ENCODE measurements around the gene PEA15.

Gene PEA15

DNA sequence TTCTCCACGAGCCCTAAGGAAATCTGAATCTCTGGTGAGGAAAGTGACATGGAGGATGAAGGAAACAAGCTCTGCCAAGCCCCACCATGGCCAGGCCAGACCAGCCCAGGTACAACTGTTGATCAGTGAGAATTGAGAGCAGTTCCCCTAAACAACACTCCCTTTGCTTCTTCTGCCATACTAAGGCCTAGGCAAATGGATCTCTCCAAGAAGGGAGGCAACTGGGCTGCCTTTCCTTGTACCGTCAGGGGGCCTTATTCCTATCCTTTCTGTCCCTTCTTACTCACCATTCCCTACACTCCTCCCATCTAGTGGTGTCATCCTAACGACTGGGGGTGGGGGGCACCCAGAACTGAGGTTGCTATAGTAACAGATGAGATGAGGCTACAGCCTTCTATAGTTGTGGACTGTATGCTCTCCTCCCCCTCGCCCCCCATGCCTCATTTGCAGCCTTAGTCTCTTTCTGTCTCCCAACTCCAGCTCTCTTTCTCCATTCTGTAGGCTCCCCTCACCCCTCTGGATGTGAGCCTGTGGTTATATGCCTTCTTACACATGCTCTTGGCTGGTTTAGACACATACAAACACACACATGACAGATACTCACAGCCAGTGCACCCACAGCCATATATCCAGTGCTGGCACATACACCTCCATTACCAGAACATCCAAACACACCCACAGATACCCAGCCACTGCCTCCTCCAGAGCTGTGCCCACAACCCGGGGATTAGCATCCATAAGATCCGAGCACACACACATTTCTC, 3.6 kb downstream of the PEA15 start:
- DNase-seq (ENCODE audit: low read depth in 2 of 2): no peak

- DNase-seq (ENCODE audit: low read depth in 2 of 2): no peak
Observed at GRCh38 chr1:160209321-160210046, 4.3 kb downstream of the PEA15 start.

GRCh38 chr1:160210561-160210960, 5.4 kb downstream of the PEA15 start:
- no peak for DNase-seq (ENCODE audit: low read depth in 2 of 2)

GRCh38 chr1:160211046-160211790, 6.0 kb downstream of the PEA15 start:
- no peak for DNase-seq (ENCODE audit: low read depth in 2 of 2)

DNA sequence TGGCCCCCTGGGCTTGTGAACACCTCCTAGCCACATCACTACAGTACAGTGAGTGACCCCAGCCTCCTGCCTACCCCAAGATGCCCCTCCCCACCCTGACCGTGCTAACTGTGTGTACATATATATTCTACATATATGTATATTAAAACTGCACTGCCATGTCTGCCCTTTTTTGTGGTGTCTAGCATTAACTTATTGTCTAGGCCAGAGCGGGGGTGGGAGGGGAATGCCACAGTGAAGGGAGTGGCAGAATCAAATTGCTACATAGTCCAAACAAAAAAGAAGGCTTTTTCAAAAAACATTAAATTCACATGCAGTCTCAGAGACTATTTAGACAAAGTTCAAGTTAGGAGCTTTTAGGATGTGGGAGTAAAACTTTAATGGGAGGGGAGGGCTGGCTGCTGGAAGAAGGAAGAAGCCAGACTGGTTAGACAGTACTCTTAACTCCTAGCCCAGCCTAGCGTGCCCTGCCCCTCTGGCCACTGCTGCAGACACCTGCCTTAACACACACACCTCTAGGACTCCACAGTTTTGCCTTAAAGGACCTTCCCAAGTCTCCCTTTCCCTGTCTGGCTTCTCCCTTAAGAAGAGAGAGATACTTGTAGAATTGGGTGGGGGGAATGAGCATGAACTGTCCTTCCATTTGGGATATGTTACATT, 9.4 kb downstream of the PEA15 start:
- no peak for DNase-seq (ENCODE audit: low read depth in 2 of 2)

DNA sequence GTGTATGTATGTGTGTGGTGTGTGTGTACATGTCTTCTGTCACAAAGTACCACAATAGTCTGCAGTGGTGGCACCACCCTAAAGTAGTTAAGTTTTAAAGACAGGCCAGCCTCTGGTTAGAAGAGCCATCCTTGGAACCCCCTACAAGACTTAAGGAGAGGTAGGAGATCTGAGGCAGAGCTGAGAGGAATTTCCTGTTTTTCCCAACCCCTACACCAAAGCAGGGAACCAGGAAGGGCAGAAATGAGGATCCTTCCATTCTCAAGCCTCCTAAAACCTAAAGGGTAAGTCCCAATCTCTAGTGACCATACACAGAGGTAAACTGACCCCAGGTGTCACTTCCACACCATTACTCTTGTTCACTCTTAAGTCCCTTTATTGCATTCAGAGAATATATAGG, 11.1 kb downstream of the PEA15 start:
- DNase-seq (ENCODE audit: low read depth in 2 of 2): no peak

DNA sequence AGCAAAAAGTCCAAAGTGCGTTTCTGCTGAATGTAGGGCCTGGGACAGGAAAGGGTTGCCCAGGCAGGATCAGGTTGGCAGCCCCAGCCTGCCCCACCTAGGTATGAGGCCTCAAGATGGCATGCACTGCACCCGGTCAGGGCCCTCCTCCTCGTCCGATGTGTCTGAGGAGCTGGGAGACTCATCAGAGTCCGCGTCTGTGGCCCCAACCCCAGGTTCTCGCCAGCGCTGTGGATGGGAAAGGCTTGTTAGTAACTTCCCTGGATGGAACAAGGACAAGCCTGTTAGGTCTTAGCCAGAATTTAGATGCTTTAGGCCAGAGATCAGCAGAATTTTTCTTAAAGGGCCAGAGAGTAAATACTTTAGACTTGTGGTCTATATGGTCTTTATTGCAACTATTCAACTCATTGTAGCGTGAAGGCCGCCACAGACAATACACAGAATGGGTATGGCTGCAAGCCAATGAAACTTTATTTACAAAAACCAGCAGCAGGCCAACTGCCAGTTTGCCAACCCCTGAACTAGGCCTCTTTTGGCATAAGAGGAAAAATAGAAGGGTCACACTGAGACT, 12.4 kb downstream of the PEA15 start:
- no peak for DNase-seq (ENCODE audit: low read depth in 2 of 2)

GRCh38 chr1:160219062-160219929, 14.1 kb downstream of the PEA15 start:
- DNase-seq (ENCODE audit: low read depth in 2 of 2): no peak

DNA sequence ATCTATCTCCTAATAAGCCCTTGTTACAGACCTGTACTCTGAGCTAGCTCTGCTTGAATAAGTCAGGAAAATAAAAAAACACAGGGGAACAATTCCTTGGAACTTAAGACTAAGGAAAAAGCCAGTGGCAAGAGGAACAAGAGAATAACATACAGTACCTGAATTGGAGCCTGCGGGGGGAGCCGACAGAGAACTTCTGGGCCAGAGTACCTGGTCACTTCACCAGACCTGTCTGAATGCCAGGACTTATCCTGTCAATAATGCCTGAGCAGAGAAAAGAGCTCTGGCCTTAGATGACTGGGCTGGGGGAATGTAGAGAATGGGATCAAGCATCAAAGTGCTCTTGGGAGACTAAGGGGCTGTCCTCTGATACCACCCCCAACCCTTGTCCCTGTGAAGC, 15.1 kb downstream of the PEA15 start:
- no peak for DNase-seq (ENCODE audit: low read depth in 2 of 2)

DNA sequence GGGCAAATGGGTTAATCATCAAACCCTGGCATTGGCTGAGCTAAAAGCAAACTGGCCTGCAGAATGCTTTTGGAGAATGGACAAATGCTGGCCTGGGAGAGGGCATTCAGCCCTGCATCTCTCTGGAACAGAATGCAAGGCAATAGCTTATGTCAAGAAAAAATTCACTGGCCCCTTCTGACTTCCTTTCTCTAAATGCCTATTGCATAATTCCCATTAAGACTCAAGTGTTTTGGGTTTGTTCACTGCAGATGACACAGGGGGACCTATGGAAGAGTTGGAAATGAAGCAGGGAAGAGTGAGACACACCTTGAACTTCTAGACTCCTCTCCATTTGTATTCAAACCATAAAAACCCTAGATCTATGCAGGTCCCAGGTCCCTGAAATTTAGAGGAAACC, 15.9 kb downstream of the PEA15 start:
- no peak for DNase-seq (ENCODE audit: low read depth in 2 of 2)

GRCh38 chr1:160222546-160222945, 17.4 kb downstream of the PEA15 start:
- no peak for DNase-seq (ENCODE audit: low read depth in 2 of 2)

DNA sequence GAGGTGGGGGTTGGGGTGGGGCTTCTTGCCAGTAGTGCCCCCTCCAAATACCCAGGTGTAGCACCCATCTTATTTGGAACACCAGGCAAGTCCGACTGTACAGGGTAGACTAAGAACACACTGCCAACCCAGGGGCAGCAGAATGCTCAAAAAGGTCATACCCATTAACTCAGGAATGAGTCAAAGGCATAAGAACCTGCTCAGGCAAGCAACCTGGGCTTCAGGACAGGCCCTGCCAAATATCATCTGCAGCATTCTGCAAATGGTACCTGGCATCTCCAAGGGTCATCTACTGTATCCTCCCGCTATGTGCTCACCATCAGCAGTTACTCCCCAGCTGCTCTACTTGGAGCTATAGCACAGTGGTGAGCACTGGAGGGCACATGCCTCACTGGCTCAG, 19.4 kb downstream of the PEA15 start:
- no peak for DNase-seq (ENCODE audit: low read depth in 2 of 2)

DNA sequence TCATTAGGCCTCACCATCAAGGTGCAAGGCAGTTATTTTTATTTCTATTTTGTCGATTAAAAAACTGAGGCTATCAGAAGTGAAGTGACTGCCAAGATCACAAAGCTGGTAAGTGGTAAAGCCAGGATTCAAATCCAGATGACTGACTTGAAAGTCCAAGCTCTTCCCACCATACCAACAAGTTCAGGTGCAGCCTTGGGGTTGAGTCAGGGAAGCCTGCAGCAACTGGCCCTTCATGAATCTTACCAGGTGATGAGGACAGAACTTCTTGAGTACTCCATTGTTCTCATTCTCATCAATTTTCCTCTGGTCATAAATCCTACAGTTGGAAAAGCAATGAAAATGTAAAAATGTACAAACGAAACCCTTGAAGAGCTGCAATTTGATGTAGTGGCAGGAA, 20.2 kb downstream of the PEA15 start:
- no peak for DNase-seq (ENCODE audit: low read depth in 2 of 2)

GRCh38 chr1:160226623-160227022, 21.4 kb downstream of the PEA15 start:
- DNase-seq (ENCODE audit: low read depth in 2 of 2): no peak

GRCh38 chr1:160227034-160227433, 21.9 kb downstream of the PEA15 start:
- no peak for DNase-seq (ENCODE audit: low read depth in 2 of 2)

DNA sequence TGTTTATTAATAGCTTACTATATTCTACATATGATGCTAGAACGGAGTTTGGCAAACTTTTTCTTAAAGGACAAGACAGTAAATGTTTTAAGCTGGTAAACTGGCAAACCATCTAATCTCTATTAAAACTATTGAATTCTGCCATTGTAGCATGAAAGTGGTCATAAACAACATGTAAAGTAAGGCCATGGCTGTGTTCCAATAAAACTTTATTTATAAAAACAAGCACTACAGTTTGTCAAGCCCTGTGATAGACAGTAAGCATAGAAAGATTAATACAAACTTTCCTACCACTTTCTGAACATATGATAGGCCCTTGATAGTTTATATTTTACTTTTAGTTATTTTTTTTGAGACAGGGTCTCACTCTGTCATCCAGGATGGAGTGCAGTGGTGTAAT, 22.4 kb downstream of the PEA15 start:
- DNase-seq (ENCODE audit: low read depth in 2 of 2): no peak

GRCh38 chr1:160228431-160228830, 23.2 kb downstream of the PEA15 start:
- no peak for DNase-seq (ENCODE audit: low read depth in 2 of 2)

DNA sequence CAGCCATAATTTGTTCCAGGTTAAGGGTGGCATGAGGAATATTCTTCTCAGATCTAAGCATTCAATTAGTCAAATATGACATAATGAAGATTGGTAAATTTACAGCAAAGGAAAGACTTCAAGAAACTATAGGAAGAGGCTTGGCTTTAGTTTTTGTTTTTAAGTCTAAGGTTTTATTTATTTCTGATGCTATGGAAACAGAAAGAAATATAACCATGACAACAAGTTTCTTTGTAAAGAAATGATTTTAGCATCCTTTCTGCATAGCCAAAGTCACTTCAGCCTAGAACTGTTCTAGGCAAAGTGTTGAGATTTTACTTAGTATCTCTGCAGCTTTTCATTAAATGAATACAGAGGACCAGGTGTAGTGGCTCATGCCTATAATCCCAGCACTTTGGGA, 27.7 kb downstream of the PEA15 start:
- no peak for DNase-seq (ENCODE audit: low read depth in 2 of 2)

DNA sequence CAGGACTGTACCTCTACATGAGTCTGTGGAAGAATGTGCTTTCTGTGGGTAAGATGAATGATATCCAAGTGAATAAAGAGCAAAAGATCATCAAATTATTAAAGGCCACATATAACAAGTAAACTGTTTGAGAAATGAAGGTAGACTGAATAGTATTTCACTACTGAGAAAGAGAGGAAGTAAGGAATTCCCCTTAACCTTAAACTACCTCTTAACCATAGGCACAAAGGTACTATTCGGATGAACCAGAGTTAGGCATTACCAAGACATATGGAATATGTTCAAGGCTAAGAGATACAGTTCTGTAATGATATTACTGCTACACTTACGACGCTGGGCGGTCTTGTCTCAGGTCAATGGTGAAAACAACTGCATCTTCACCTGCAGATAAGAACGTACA, 31.6 kb downstream of the PEA15 start:
- DNase-seq (ENCODE audit: low read depth in 2 of 2): no peak

DNA sequence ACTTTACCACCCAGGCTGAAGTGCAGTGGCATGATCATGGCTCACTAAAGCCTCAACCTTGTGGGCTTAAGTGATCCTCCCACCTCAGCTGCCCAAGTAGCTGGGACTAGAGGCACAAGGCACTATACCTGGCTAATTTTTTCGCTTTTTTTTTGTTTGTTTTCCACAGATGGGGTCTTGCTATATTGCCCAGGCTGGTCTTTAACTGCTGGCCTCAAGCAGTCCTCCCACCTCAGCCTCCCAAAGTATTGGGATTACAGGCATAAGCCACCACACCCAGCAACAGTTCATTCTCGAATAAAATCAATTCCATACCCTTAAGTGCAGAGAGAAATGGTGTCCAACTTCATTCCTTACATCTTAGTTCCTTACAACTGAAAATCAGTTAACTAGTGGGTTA, 32.4 kb downstream of the PEA15 start:
- no peak for DNase-seq (ENCODE audit: low read depth in 2 of 2)

DNA sequence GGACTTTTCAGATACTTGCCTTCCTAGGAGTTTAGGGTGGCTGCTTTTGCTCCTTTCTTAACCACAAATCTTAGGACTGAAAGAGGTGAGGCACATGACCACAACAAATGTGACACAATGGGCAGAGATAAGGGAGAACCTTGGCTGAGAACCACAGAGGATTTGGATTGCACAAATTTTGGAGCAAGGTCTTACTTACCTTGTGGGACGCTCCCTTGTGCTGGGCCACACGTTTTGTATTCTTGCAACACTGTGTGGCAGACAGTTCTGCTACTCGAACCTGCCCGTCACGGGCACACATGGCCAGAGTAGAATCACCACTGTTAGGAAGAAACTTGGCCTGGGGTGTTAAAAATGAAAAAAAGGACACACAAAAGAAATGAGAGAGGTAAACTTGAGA, 33.2 kb downstream of the PEA15 start:
- DNase-seq (ENCODE audit: low read depth in 2 of 2): no peak

All from stimulated activated CD8-positive, alpha-beta memory T cell treated with anti-CD3 and anti-CD28 coated beads, Interleukin-15, amount 100 ng/mL, for 48 hours (primary cell).